ENCODE measurements around the gene ACAP3. TPM values are rescaled to one million over a fixed set of nuclear protein-coding genes. Genes with fewer than 3 reads are reported as not detected.
A peak's percentile ranks its signal among the peaks of the same experiment; 100 is the strongest.

The ACAP3 gene
- total and polyA plus RNA-seq, 5 donors from 2014 or later, result 2.7 to 75.5 (median 4.3) TPM

DNA sequence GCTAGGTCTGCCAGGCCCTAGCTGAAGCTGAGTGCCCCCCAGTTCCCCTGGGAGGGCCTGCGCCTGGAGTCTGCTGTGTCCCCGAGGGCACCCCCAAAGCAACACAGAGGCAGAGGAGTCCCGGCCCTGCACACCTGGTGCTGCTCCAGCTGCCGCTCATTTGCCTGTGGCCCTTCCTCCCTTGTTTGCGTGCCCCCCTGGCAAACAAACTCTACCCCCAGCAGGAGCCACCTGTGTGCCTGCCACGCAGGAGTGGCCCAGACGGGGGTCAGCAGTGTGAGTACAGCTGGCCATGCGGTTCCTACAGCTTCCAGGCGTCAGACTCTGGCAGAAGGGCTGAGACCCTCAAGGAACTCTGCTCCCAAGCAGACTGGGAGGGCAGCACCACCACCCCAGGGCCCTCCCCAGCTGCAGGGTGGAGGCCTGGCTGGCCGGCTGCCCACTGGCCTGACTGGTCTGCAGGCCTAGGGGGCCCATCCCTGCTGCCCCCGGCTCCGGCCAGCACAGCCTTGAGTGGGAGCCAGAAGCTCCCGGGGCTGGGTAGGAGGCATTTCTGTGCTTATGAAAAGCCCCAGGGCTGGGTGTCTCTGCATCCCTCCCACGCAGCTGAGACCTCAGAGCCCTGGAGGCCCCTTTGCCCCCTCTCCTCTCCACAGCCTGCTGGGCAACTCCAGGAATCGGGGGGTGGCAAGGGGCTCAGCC, 22.8 kb upstream of the ACAP3 start:
- Histone ChIP-seq H3K4me1 (ENCODE audit: control insufficient read depth, insufficient read depth, low read length, poor library complexity, severe bottlenecking) (peaks cover 15% of the 10 kb centered on the region), H3K27me3 (ENCODE audit: control insufficient read depth, insufficient read depth, low read length) (no peaks in the 10 kb centered on the region), H3K4me3 (ENCODE audit: low read depth, low read length) (no peak overlapping the region), H3K36me3 (ENCODE audit: control insufficient read depth, insufficient read depth, low read length) (no peaks in the 10 kb centered on the region), H3K9me3 (ENCODE audit: control insufficient read depth in 2 of 2, low read length in 2 of 2) (no peaks in the 10 kb centered on the region), H3K27ac (ENCODE audit: insufficient read depth, low read length, poor library complexity, severe bottlenecking) (no peak overlapping the region)
- H3K27ac Mint-ChIP-seq, result no peak overlapping the region
- no peaks in the 10 kb centered on the region for H3K9me3 Mint-ChIP-seq
- H3K27me3 Mint-ChIP-seq, result no peaks in the 10 kb centered on the region
- no peaks in the 10 kb centered on the region for H3K36me3 Mint-ChIP-seq
- no peak for ATAC-seq (ENCODE audit: low read depth in 2 of 2)
- peaks cover 0 to 19% (median 6%) of the 10 kb centered on the region in 4 donors for H3K4me1 Mint-ChIP-seq
- H3K4me3 Mint-ChIP-seq, result no peak overlapping the region
- DNase-seq, result no peak

DNA sequence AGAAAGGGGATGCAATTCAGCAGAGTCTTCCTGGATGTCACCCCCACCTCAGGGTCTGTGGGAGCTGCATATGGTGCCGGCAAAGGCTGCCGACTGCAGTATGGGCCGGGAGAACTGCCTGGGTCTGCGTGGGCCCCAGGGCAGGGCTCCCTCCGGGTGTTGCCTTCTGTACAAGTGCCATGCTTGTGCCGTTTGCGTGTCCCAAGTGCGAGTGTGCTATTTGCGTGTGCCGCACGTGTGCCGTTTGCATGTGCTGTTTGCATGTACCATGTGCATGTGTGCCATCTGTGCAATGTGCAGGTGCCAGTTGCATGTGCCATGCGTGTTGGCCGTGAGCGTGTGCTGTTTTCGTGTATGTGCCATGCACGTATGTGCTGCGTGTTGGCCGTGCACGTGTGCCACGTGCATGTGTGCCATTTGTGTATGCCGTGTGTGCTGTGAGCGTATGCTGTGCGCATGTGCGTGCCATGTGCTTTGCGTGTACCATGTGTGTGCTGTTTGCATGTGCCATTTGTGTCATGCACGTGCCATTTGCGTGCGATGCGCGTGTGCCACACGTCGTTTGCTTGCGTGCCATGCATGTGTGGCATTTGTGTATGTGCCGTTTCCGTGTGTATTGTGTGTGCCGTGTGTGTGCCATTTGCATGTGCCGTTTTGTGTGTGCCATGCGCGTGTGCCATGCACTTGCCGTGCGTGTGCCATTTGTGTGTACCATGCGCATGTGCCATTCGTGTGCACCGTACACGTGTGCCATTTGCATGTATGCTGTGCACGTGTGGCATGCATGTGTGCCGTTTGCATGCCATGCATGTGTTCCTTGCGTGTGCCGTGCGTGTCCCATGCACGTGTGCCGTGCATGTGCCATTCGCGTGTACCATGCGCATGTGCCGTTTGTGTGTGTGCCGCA, 21.8 kb upstream of the ACAP3 start:
- H3K27me3 Mint-ChIP-seq, result no peaks in the 10 kb centered on the region
- H3K36me3 ChIP-seq (ENCODE audit: control insufficient read depth, insufficient read depth, low read length), result no peaks in the 10 kb centered on the region
- no peaks in the 10 kb centered on the region for H3K27me3 ChIP-seq (ENCODE audit: control insufficient read depth, insufficient read depth, low read length)
- H3K27ac ChIP-seq (ENCODE audit: insufficient read depth, low read length, poor library complexity, severe bottlenecking), result no peak overlapping the region
- H3K27ac Mint-ChIP-seq, result no peak overlapping the region
- peaks cover 21% of the 10 kb centered on the region for H3K4me1 ChIP-seq (ENCODE audit: control insufficient read depth, insufficient read depth, low read length, poor library complexity, severe bottlenecking)
- no peaks in the 10 kb centered on the region for H3K9me3 ChIP-seq (ENCODE audit: control insufficient read depth in 2 of 2, low read length in 2 of 2)
- ATAC-seq (ENCODE audit: low read depth in 2 of 2), result no peak
- H3K4me3 ChIP-seq (ENCODE audit: low read depth, low read length), result no peak overlapping the region
- H3K9me3 Mint-ChIP-seq, result no peaks in the 10 kb centered on the region
- peak overlapping the region in 1 of 4 donors; percentile 84 for H3K4me3 Mint-ChIP-seq
- peaks cover 0 to 23% (median 6%) of the 10 kb centered on the region in 4 donors for H3K4me1 Mint-ChIP-seq
- no peaks in the 10 kb centered on the region for H3K36me3 Mint-ChIP-seq
- no peak for DNase-seq

DNA sequence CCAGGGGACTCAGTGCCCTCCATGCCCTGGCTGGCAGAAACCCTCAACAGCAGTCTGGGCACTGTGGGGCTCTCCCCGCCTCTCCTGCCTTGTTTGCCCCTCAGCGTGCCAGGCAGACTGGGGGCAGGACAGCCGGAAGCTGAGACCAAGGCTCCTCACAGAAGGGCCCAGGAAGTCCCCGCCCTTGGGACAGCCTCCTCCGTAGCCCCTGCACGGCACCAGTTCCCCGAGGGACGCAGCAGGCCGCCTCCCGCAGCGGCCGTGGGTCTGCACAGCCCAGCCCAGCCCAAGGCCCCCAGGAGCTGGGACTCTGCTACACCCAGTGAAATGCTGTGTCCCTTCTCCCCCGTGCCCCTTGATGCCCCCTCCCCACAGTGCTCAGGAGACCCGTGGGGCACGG, 20.5 kb upstream of the ACAP3 start:
- ATAC-seq (ENCODE audit: low read depth in 2 of 2), result no peak
- H3K9me3 Mint-ChIP-seq, result no peaks in the 10 kb centered on the region
- peaks cover 25% of the 10 kb centered on the region for H3K4me1 ChIP-seq (ENCODE audit: control insufficient read depth, insufficient read depth, low read length, poor library complexity, severe bottlenecking)
- H3K4me3 Mint-ChIP-seq, result no peak overlapping the region
- H3K27ac ChIP-seq (ENCODE audit: insufficient read depth, low read length, poor library complexity, severe bottlenecking), result no peak overlapping the region
- DNase-seq, result no peak
- no peaks in the 10 kb centered on the region for H3K27me3 Mint-ChIP-seq
- no peak overlapping the region for H3K4me3 ChIP-seq (ENCODE audit: low read depth, low read length)
- H3K27ac Mint-ChIP-seq, result no peak overlapping the region
- no peaks in the 10 kb centered on the region for H3K27me3 ChIP-seq (ENCODE audit: control insufficient read depth, insufficient read depth, low read length)
- H3K9me3 ChIP-seq (ENCODE audit: control insufficient read depth in 2 of 2, low read length in 2 of 2), result no peaks in the 10 kb centered on the region
- H3K36me3 ChIP-seq (ENCODE audit: control insufficient read depth, insufficient read depth, low read length), result no peaks in the 10 kb centered on the region
- H3K36me3 Mint-ChIP-seq, result no peaks in the 10 kb centered on the region
- peaks cover 0 to 29% (median 7%) of the 10 kb centered on the region in 4 donors for H3K4me1 Mint-ChIP-seq

DNA sequence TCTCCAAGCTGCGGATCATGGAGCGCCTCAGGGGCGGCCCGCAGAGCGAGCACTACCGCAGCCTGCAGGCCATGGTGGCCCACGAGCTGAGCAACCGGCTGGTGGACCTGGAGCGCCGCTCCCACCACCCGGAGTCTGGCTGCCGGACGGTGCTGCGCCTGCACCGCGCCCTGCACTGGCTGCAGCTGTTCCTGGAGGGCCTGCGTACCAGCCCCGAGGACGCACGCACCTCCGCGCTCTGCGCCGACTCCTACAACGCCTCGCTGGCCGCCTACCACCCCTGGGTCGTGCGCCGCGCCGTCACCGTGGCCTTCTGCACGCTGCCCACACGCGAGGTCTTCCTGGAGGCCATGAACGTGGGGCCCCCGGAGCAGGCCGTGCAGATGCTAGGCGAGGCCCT, 19.6 kb upstream of the ACAP3 start:
- no peak overlapping the region for H3K27ac Mint-ChIP-seq
- Histone ChIP-seq H3K9me3 (ENCODE audit: control insufficient read depth in 2 of 2, low read length in 2 of 2) (no peaks in the 10 kb centered on the region), H3K4me3 (ENCODE audit: low read depth, low read length) (no peak overlapping the region), H3K27ac (ENCODE audit: insufficient read depth, low read length, poor library complexity, severe bottlenecking) (no peak overlapping the region), H3K27me3 (ENCODE audit: control insufficient read depth, insufficient read depth, low read length) (no peaks in the 10 kb centered on the region), H3K36me3 (ENCODE audit: control insufficient read depth, insufficient read depth, low read length) (no peaks in the 10 kb centered on the region), H3K4me1 (ENCODE audit: control insufficient read depth, insufficient read depth, low read length, poor library complexity, severe bottlenecking) (peaks cover 31% of the 10 kb centered on the region)
- H3K9me3 Mint-ChIP-seq, result no peaks in the 10 kb centered on the region
- H3K4me3 Mint-ChIP-seq, result peak overlapping the region; percentile 10 to 43 (median 38)
- H3K4me1 Mint-ChIP-seq, result peaks cover 0 to 36% (median 8%) of the 10 kb centered on the region in 4 donors
- DNase-seq (no peak), ATAC-seq (ENCODE audit: low read depth in 2 of 2) (no peak)
- H3K27me3 Mint-ChIP-seq, result no peaks in the 10 kb centered on the region
- H3K36me3 Mint-ChIP-seq, result no peaks in the 10 kb centered on the region

DNA sequence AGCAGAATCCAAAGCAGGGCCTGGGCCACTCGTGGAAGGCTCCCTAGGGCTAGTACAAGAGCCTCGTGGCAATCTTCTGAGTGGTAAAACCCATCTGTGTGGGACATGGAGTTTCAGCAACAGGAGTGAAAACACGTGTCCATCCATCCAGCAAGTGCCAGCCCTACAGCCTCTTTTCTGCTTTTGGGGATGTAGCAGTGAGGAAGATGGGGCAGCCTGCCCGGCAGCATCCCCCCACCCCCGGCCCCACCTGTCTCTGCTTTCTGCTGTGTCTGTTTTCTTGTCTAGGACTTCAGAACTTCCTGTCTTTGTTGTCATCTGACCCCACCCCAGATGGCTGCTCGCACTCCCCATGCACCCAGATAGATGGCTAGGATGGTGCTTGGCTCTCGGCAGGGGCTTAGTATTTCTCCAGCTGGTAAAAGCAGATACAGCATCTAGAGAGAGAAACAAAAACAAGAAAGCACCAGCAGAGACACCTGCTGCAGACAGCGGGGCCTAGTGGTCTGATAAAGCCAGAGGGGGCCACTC, 18.4 kb upstream of the ACAP3 start:
- Histone ChIP-seq H3K27ac (ENCODE audit: insufficient read depth, low read length, poor library complexity, severe bottlenecking) (peak overlapping the region; percentile 78), H3K36me3 (ENCODE audit: control insufficient read depth, insufficient read depth, low read length) (no peaks in the 10 kb centered on the region), H3K4me3 (ENCODE audit: low read depth, low read length) (peak overlapping the region; percentile 61), H3K27me3 (ENCODE audit: control insufficient read depth, insufficient read depth, low read length) (no peaks in the 10 kb centered on the region), H3K9me3 (ENCODE audit: control insufficient read depth in 2 of 2, low read length in 2 of 2) (no peaks in the 10 kb centered on the region), H3K4me1 (ENCODE audit: control insufficient read depth, insufficient read depth, low read length, poor library complexity, severe bottlenecking) (peaks cover 43% of the 10 kb centered on the region)
- no peaks in the 10 kb centered on the region for H3K36me3 Mint-ChIP-seq
- peak in 1 of 3 donors; percentile 61 for DNase-seq
- H3K4me3 Mint-ChIP-seq, result peak overlapping the region; percentile 75 to 89 (median 83)
- H3K4me1 Mint-ChIP-seq, result peaks cover 0 to 45% (median 8%) of the 10 kb centered on the region in 4 donors
- H3K27ac Mint-ChIP-seq, result peak overlapping the region in 2 of 3 donors; percentile 48 to 65
- H3K27me3 Mint-ChIP-seq, result no peaks in the 10 kb centered on the region
- ATAC-seq (ENCODE audit: low read depth in 2 of 2), result no peak
- no peaks in the 10 kb centered on the region for H3K9me3 Mint-ChIP-seq

DNA sequence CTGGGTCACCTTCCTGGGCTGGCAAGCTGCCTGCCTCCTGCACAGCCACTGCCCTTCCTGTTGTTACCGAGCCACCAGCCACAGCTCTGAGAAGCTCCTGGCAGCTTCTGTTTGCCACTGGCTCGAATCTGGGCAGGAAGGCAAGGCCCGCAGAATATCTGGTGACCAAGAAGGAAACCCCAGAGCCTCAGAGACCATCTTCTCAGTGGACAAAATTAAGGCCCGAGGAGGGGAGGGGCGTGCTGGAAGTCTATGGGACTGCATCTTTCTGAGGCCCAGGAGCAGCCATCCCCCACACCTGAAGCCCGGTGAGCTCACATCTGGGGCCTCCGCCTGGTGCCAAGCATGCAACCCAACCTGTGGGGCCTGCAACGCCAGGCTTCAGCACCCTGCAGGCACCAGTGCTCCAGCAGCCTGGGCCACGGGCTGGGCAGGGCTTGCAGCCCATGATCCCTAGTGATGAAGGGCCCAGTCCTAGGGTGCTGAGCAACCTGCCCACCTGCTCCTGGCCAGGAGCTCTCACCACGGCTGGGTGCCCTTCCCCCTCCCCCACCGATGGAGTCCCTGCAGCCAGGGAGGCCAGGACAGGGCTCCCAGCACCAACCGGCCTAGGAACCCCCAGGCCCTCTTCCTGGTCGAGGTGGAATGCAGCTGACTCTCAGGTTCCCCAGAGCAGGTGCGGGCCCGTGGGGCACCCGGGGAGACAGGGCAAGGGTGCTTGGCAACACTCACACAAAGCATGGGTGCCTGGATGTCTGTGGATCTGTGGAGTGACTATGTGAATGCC, 17.8 kb upstream of the ACAP3 start:
- H3K4me1 Mint-ChIP-seq, result peaks cover 0 to 45% (median 8%) of the 10 kb centered on the region in 4 donors
- no peaks in the 10 kb centered on the region for H3K9me3 ChIP-seq (ENCODE audit: control insufficient read depth in 2 of 2, low read length in 2 of 2)
- ATAC-seq (ENCODE audit: low read depth in 2 of 2), result no peak
- peak in 1 of 3 donors; percentile 49 for DNase-seq
- H3K4me1 ChIP-seq (ENCODE audit: control insufficient read depth, insufficient read depth, low read length, poor library complexity, severe bottlenecking), result peaks cover 43% of the 10 kb centered on the region
- no peaks in the 10 kb centered on the region for H3K9me3 Mint-ChIP-seq
- H3K27me3 ChIP-seq (ENCODE audit: control insufficient read depth, insufficient read depth, low read length), result no peaks in the 10 kb centered on the region
- peaks cover 3% of the 10 kb centered on the region for H3K36me3 ChIP-seq (ENCODE audit: control insufficient read depth, insufficient read depth, low read length)
- H3K27me3 Mint-ChIP-seq, result no peaks in the 10 kb centered on the region
- peak overlapping the region; percentile 75 to 89 (median 83) for H3K4me3 Mint-ChIP-seq
- H3K4me3 ChIP-seq (ENCODE audit: low read depth, low read length), result peak overlapping the region; percentile 61
- H3K27ac ChIP-seq (ENCODE audit: insufficient read depth, low read length, poor library complexity, severe bottlenecking), result peak overlapping the region; percentile 78
- H3K27ac Mint-ChIP-seq, result peak overlapping the region in 2 of 3 donors; percentile 12 to 67
- H3K36me3 Mint-ChIP-seq, result no peaks in the 10 kb centered on the region
